Activated T-cell treated with anti-CD3 and anti-CD28 coated beads, Interleukin-2, amount 50 U/mL, for 1 hour (primary cell): Measurements from ENCODE around the gene PASK.

Experiments used
- DNase-seq: peaks from one replicate; pipeline ENCODE4 v3.0.0-alpha.2; 2020

PASK gene

GRCh38 chr2:241179899-241180298 is 30.6 kb upstream of the PASK start:
- no peak for DNase-seq

DNA sequence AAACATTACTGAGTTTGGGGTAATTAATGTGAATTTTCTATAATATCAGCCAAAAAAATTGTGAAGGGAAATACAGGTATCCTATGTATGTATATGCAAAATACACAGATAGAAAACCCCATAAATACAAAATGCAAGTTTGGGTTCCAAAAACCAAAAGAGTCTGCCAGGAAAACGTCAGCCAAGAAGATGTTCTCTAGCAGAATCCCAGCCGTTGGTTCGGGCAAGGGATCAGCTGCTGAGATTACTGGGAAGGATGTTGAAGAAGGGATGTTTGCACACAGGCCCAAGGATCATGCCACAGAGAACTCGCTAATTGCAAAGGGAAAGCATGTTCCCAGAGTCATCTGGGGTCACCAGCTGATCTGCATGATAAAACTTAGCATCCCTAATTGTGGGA is 29.7 kb upstream of the PASK start:
- DNase-seq: no peak

- DNase-seq: no peak
Measured at GRCh38 chr2:241177526-241178334, 28.5 kb upstream of the PASK start.

DNA sequence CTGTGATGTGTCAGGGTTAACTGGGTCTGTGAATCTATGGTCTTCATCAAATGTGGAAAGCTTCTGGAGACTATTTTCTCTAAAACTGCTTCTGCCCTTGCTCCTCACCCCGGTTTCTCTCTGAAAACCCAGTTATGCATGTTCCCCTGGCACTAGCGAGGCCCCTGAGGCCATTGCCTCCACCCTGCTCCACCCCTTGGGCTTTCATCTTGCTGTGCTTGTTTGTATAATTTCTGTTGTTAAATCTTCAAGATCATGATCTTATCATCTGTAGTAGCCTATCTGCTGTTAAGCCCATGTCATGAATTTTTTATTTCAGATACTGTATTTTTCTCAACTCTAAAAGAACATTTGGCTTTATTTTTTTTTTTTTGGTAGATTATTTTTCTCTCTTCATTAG is 24.3 kb upstream of the PASK start:
- no peak for DNase-seq

DNA sequence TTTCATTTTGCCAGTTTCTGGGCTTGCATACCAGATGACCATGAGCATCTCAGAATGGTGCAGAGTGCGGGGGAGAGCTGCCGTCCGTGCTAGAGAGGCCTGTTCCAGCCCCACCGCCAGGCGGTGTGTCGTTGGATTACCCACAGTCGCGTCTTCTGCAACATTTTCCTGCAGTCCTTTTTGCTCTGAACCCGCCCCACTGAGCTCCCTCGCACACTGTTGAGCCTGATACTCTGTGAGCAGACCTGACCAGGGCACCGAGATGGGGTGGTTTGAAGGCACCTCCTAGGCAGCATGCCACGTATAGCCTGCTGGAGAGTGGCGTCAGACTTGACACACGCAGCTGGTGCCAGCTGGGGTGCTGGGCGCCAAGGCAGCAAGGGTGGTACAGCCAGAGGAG is 19.1 kb upstream of the PASK start:
- DNase-seq: no peak

GRCh38 chr2:241163601-241164118 is 14.4 kb upstream of the PASK start:
- DNase-seq: no peak

- no peak for DNase-seq
Measured at GRCh38 chr2:241161646-241162281, 12.5 kb upstream of the PASK start.

DNA sequence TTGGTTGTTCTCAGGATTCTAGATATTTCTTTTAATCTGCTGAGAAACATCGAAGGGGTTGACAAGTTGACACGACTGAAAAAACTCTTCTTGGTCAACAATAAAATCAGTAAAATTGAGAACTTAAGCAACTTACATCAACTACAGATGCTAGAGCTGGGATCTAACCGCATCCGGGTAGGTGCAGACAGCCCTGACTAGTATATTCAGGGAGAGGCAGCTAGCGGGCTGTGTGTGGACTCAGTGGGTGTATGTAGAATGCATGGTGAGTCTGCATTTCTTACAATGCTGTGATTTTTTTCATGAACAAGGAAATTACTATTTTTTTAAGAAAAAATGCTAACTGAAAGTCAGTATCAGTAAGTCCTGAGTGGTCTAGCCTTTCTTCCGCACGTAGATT is 11.0 kb upstream of the PASK start:
- DNase-seq: no peak

DNA sequence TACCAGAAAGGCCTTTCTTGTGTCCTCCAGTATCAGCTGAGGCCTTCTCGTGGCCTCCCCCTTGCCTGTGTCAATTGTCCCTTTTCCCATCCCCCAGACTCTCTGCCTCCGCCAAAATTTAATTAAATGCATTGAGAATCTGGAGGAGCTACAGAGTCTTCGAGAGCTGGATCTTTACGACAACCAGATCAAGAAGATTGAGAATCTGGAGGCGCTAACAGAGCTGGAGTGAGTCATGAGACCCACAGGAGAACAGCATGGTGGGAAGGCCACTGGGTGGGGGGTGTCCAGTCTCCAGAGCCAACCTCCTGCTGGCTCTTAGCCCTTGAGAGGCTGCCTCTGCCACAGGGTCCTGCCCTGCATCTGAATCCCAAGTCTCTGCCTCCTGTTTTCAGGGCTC is 9.8 kb upstream of the PASK start:
- no peak for DNase-seq

DNA sequence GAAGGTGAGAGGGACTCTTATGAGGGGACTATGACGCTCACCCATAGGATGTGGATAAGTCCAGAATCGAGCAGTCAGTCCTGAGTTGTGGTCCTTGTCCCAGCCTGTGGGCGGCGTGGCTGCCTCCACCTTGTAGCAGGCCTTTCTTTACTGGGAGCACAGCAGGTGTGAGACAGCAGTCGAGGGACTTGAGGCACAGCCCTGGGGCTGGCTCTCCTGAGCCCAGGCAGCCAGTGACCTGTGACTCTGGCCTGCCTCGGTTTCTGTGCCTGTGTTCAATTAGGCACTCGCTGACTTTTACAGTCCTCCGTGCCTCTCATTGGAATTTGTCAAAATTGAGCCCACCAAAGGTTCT is 9.3 kb upstream of the PASK start:
- DNase-seq: no peak

- no peak for DNase-seq
Measured at GRCh38 chr2:241157841-241158545, 8.7 kb upstream of the PASK start.

GRCh38 chr2:241156971-241157441 is 7.7 kb upstream of the PASK start:
- no peak for DNase-seq

GRCh38 chr2:241155936-241156335 is 6.7 kb upstream of the PASK start:
- DNase-seq: no peak

- no peak for DNase-seq
Measured at GRCh38 chr2:241154915-241155314, 5.6 kb upstream of the PASK start.

- no peak for DNase-seq
Measured at GRCh38 chr2:241153616-241154015, 4.3 kb upstream of the PASK start.

DNA sequence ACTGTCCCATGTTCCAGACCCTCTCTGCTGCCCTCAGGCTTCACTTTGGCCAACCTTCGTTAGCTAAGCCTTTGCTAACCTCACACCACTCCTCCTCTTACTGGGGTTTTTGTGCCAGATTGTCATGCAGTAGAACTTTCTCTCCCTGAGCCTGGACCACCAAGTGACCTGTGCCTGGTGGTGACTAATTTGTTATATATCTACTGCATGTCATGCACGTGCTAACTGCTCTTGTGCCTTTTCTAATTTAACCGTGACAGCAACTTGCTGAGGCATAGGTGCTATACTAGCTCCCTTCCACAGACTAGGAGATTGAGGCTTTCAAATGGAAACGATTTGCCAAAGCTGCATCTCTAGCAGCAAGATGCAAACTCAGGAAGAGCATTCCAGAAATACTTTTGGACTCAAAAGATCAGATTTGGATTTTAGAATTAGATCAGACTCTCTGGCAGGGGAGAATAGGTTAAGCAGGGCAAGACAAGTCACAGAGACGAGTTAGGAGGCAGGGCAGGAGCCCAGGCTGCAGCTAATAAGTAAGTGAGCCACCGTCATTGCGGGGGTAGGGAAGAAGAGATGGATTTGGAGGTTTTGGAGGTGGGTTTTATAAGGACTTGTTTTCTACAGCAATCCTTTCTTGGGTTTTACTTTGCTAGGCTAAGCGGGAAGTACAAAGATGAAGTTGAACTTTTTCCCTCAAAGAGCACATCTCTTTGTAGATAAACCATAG is 2.8 kb upstream of the PASK start:
- DNase-seq: no peak

GRCh38 chr2:241150660-241151530 is 1.6 kb upstream of the PASK start:
- no peak for DNase-seq

- DNase-seq: peak; percentile 94
Measured at GRCh38 chr2:241149925-241150659, 820 bp upstream of the PASK start, which contains the start of gene PPP1R7. Gene PPP1R7 (plus strand): TSS chr2:241150467. CDS start chr2:241150496, 29 bp downstream.

DNA sequence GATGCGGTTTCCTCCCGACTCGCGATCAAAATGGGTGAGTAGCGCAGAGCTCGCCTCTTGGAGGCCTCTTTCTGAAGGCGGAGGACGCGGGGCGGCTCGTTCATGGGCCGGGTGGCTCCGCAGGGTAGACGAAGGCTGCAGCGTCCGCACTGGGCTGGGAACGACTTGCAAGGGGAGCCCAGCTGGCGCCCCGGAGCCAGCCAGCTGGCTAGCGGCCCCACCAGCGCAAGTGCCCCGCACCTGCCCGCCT is 328 bp upstream of the PASK start:
- DNase-seq: no peak

GRCh38 chr2:241148239-241148638 is 1.0 kb downstream of the PASK start:
- DNase-seq: no peak

- DNase-seq: no peak
Measured at GRCh38 chr2:241147336-241147735, 1.9 kb downstream of the PASK start.

- no peak for DNase-seq
Measured at GRCh38 chr2:241146286-241146685, 3.0 kb downstream of the PASK start.
